GM12801 (cell line): ENCODE measurements around the gene ADK.

Experiments
- CTCF ChIP-seq: IDR thresholded peaks from one replicate; pipeline ENCODE4 v1.5.1; 2011; ENCODE audit warnings: control low read depth; ENCODE audit not compliant: insufficient read length; ENCODE audit errors: extremely low read depth

ADK gene

GRCh38 chr10:74600170-74600569 is 449.1 kb downstream of the ADK start:
- TF ChIP-seq CTCF = no peak

GRCh38 chr10:74602576-74602975 is 451.6 kb downstream of the ADK start:
- TF ChIP-seq CTCF = no peak

GRCh38 chr10:74610299-74610698 is 459.3 kb downstream of the ADK start:
- TF ChIP-seq CTCF = no peak

GRCh38 chr10:74612195-74612594 is 461.2 kb downstream of the ADK start:
- no peak for TF ChIP-seq CTCF

- no peak for TF ChIP-seq CTCF
Observed at GRCh38 chr10:74620626-74621025, 469.6 kb downstream of the ADK start.

- no peak for TF ChIP-seq CTCF
Observed at GRCh38 chr10:74623786-74624185, 472.8 kb downstream of the ADK start.

GRCh38 chr10:74624501-74624900 is 473.5 kb downstream of the ADK start:
- no peak for TF ChIP-seq CTCF

GRCh38 chr10:74628136-74628535 is 477.1 kb downstream of the ADK start:
- TF ChIP-seq CTCF = no peak
